HG03469 (cell line): Measurements from ENCODE around the gene KIF1A.

Experiments
- ATAC-seq: cut with Tn5 transposase; IDR thresholded peaks from one replicate; pipeline ENCODE4 v1.9.1; 2021; ENCODE audit warnings: mild to moderate bottlenecking, moderate library complexity, moderate number of reproducible peaks; ENCODE audit not compliant: unreplicated experiment

Gene KIF1A

GRCh38 chr2:240819858-240820606 lies at the start of gene KIF1A:
KIF1A (minus strand) TSS chr2:240820219; CDS start chr2:240797752, 22,467 bp downstream.
- no peak for ATAC-seq

GRCh38 chr2:240869109-240869955 lies 49.3 kb upstream of the KIF1A start:
- ATAC-seq: no peak

GRCh38 chr2:240868286-240869108 lies 48.5 kb upstream of the KIF1A start, which contains the start of gene AGXT:
AGXT (plus strand) TSS chr2:240868824; CDS start chr2:240868866, 42 bp downstream.
- no peak for ATAC-seq

- no peak for ATAC-seq
Observed at GRCh38 chr2:240865391-240865790, 45.4 kb upstream of the KIF1A start.

- ATAC-seq: no peak
Observed at GRCh38 chr2:240864475-240864874, 44.5 kb upstream of the KIF1A start.

GRCh38 chr2:240861547-240861946 lies 41.5 kb upstream of the KIF1A start:
- ATAC-seq: no peak

GRCh38 chr2:240858871-240859270 lies 38.9 kb upstream of the KIF1A start:
- no peak for ATAC-seq

GRCh38 chr2:240858321-240858720 lies 38.3 kb upstream of the KIF1A start:
- ATAC-seq: no peak

GRCh38 chr2:240857039-240858008 lies 37.3 kb upstream of the KIF1A start:
- ATAC-seq: no peak

GRCh38 chr2:240856151-240856980 lies 36.3 kb upstream of the KIF1A start:
- no peak for ATAC-seq

GRCh38 chr2:240855670-240856069 lies 35.7 kb upstream of the KIF1A start:
- no peak for ATAC-seq

GRCh38 chr2:240852671-240853314 lies 32.8 kb upstream of the KIF1A start:
- ATAC-seq: no peak

- no peak for ATAC-seq
Observed at GRCh38 chr2:240851078-240851991, 31.3 kb upstream of the KIF1A start.

- no peak for ATAC-seq
Observed at GRCh38 chr2:240850756-240851077, 30.7 kb upstream of the KIF1A start.

GRCh38 chr2:240850026-240850425 lies 30.0 kb upstream of the KIF1A start:
- no peak for ATAC-seq

GRCh38 chr2:240848900-240849680 lies 29.1 kb upstream of the KIF1A start:
- ATAC-seq: no peak

- ATAC-seq: no peak
Observed at GRCh38 chr2:240847817-240848216, 27.8 kb upstream of the KIF1A start.
